HCT116 (cell line): ENCODE results near the gene ZNF625. TPM values are rescaled to one million over a fixed set of nuclear protein-coding genes. Genes with fewer than 3 reads are reported as not detected.

Source experiments
- ATAC-seq: fragments of 200-7000 bp; cut with Tn5 transposase; 2 replicates; pipeline ENCODE4 v1.9.1; 2020; ENCODE audit warnings: mild to moderate bottlenecking, moderate library complexity
- BruUV-seq: library from RNA; stranded (reverse); fragments of 400-500 nt; replicated peaks from 2 replicates; lab custom pipeline; 2021; lab: Mats Ljungman, UMichigan
- CTCF ChIA-PET: fragments of 300-600 bp; sonication (Branson Sonifier 250); formaldehyde crosslinking; loops from one replicate; lab custom pipeline; 2021; ENCODE audit warnings: antibody characterized with exemption; lab: Charles Lee
- POLR2A ChIA-PET: fragments of 300-600, 350-600 bp; sonication (Branson Sonifier 250); formaldehyde crosslinking; loops from one replicate; lab custom pipeline; 2021; ENCODE audit warnings: antibody characterized with exemption; lab: Charles Lee
- RAD21 ChIA-PET, 2 experiments: fragments of 300-600 bp; sonication (Branson Sonifier 250); formaldehyde crosslinking; loops; one replicate each; lab custom pipeline; 2023; ENCODE audit warnings: low total read pairs in 2 of 2; ENCODE audit not compliant: uncharacterized antibody in 2 of 2, unreplicated experiment in 2 of 2, low non-redundant PET in 1 of 2; lab: Charles Lee
- DNase-seq: peaks from one replicate; pipeline ENCODE4 v3.0.0-alpha.2; 2010; ENCODE audit warnings: low read depth, low spot score
- H2AFZ ChIP-seq: fragments of 200-600 bp; shearing (Covaris generic), sonication (generic); 2 replicates; pipeline ENCODE4 v1.6.1; 2017; ENCODE audit warnings: low read depth, mixed run types, mixed read lengths, antibody characterized with exemption, low read length; ENCODE audit not compliant: poor library complexity, severe bottlenecking
- H3K27ac ChIP-seq: 2 replicates; pipeline ENCODE4 v1.5.1; 2012; ENCODE audit warnings: low read depth, low read length
- H3K27me3 ChIP-seq: fragments of 200-600 bp; sonication (generic); 2 replicates; pipeline ENCODE4 v1.6.1; 2016; ENCODE audit warnings: mixed run types, low read length, mixed read lengths; ENCODE audit not compliant: insufficient read depth
- H3K36me3 ChIP-seq, 2 experiments: fragments of 200-500 bp in 1 of 2; fragments of 200-600 bp in 1 of 2; sonication (Bioruptor generic) in 1 of 2; sonication (generic) in 1 of 2; 2 replicates each; pipeline versions ENCODE4 v1.5.1 to v1.6.1; 2014 to 2016; ENCODE audit warnings: low read length in 2 of 2, inconsistent platforms in 1 of 2, mixed read lengths in 1 of 2, mixed run types in 1 of 2; ENCODE audit not compliant: insufficient read depth in 2 of 2, control insufficient read depth in 1 of 2
- H3K4me1 ChIP-seq, 2 experiments: fragments of 200-600 bp in 1 of 2; sonication (generic) in 1 of 2; 2 replicates each; pipeline versions ENCODE4 v1.5.1 to v1.6.1; 2012 to 2017; ENCODE audit warnings: low read length in 2 of 2, inconsistent platforms in 1 of 2, mild to moderate bottlenecking in 1 of 2, mixed read lengths in 1 of 2, mixed run types in 1 of 2, moderate library complexity in 1 of 2; ENCODE audit not compliant: insufficient read depth in 2 of 2, control insufficient read depth in 1 of 2
- H3K4me2 ChIP-seq: fragments of 200-600 bp; sonication (generic); 2 replicates; pipeline ENCODE4 v1.6.1; 2017; ENCODE audit warnings: mixed run types, low read length, mixed read lengths
- H3K4me3 ChIP-seq, 2 experiments: fragments of 200-600 bp in 1 of 2; sonication (generic) in 1 of 2; replicated peaks in 1 of 2; 2 replicates each; pipeline ENCODE4 v1.5.1; 2011 to 2016; ENCODE audit warnings: low read length in 2 of 2, control low read depth in 1 of 2, low read depth in 1 of 2, mild to moderate bottlenecking in 1 of 2, mixed read lengths in 1 of 2, mixed run types in 1 of 2
- H3K79me2 ChIP-seq: fragments of 200-600 bp; sonication (generic); 2 replicates; pipeline ENCODE4 v1.6.1; 2017; ENCODE audit warnings: mild to moderate bottlenecking, mixed run types, low read length, moderate library complexity, mixed read lengths; ENCODE audit not compliant: insufficient read depth
- H3K9ac ChIP-seq: fragments of 200-600 bp; sonication (generic); 2 replicates; pipeline ENCODE4 v1.6.1; 2016; ENCODE audit warnings: low read length, mixed read lengths
- H3K9me2 ChIP-seq: fragments of 200-600 bp; sonication (generic), shearing (Covaris generic); 2 replicates; pipeline ENCODE4 v1.6.1; 2017; ENCODE audit warnings: mixed run types, mild to moderate bottlenecking, moderate library complexity; ENCODE audit not compliant: insufficient read depth
- H3K9me3 ChIP-seq, 2 experiments: fragments of 200-500 bp in 1 of 2; fragments of 200-600 bp in 1 of 2; sonication (Bioruptor generic) in 1 of 2; sonication (generic) in 1 of 2; 2 replicates each; pipeline ENCODE4 v1.6.1; 2014 to 2017; ENCODE audit warnings: low read length in 2 of 2, mixed read lengths in 2 of 2, inconsistent platforms in 1 of 2, low read depth in 1 of 2, mild to moderate bottlenecking in 1 of 2, mixed run types in 1 of 2, moderate library complexity in 1 of 2; ENCODE audit not compliant: control insufficient read depth in 1 of 2, insufficient read depth in 1 of 2
- H4K20me1 ChIP-seq: fragments of 200-600 bp; sonication (generic), shearing (Covaris generic); 2 replicates; pipeline ENCODE4 v1.6.1; 2017; ENCODE audit warnings: mixed run types, mild to moderate bottlenecking, moderate library complexity; ENCODE audit not compliant: insufficient read depth
- CBX3 ChIP-seq: IDR thresholded peaks from 2 replicates; pipeline ENCODE4 v1.6.1; 2012; ENCODE audit warnings: low read depth
- CEBPB ChIP-seq: IDR thresholded peaks from 2 replicates; pipeline ENCODE4 v1.6.1; 2012; ENCODE audit warnings: low read depth
- CTCF ChIP-seq, 3 experiments: fragments of 200-600 bp in 1 of 3; sonication (generic) in 1 of 3; IDR thresholded peaks in 2 of 3; conservative IDR thresholded peaks in 1 of 3; 2 replicates each; pipeline ENCODE4 v1.5.1; 2012 to 2017; ENCODE audit warnings: low read depth in 2 of 3, low read length in 2 of 3, antibody characterized with exemption in 1 of 3, borderline replicate concordance in 1 of 3, control low read depth in 1 of 3, mild to moderate bottlenecking in 1 of 3, mixed read lengths in 1 of 3, mixed run types in 1 of 3, moderate library complexity in 1 of 3; ENCODE audit not compliant: insufficient read depth in 1 of 3
- EGR1 ChIP-seq: IDR thresholded peaks from 2 replicates; pipeline ENCODE4 v1.6.1; 2012; ENCODE audit warnings: low read depth
- EZH2phosphoT487 ChIP-seq: fragments of 200-600 bp; IDR thresholded peaks from 2 replicates; pipeline ENCODE4 v1.6.1; 2018; ENCODE audit warnings: antibody characterized with exemption, borderline replicate concordance
- FOSL1 ChIP-seq: IDR thresholded peaks from 2 replicates; pipeline ENCODE4 v1.6.1; 2012; ENCODE audit warnings: low read depth
- JUND ChIP-seq: IDR thresholded peaks from 2 replicates; pipeline ENCODE4 v1.6.1; 2012
- MAX ChIP-seq: IDR thresholded peaks from 2 replicates; pipeline ENCODE4 v1.6.1; 2012
- POLR2A ChIP-seq: IDR thresholded peaks from 2 replicates; pipeline ENCODE4 v1.7.0; 2011; ENCODE audit warnings: borderline replicate concordance; ENCODE audit not compliant: insufficient read depth, insufficient read length; ENCODE audit errors: extremely low read depth
- POLR2AphosphoS5 ChIP-seq: IDR thresholded peaks from 2 replicates; pipeline ENCODE4 v1.6.1; 2011; ENCODE audit warnings: mild to moderate bottlenecking, low read depth, low read length, moderate library complexity
- SIN3A ChIP-seq: IDR thresholded peaks from 2 replicates; pipeline ENCODE4 v1.6.1; 2012; ENCODE audit warnings: low read depth
- SP1 ChIP-seq: IDR thresholded peaks from 2 replicates; pipeline ENCODE4 v1.6.1; 2012; ENCODE audit warnings: low read depth
- SRF ChIP-seq: IDR thresholded peaks from 2 replicates; pipeline ENCODE4 v1.6.1; 2012; ENCODE audit warnings: low read depth
- ZFX ChIP-seq: fragments of 450-650 bp; IDR thresholded peaks from 2 replicates; pipeline ENCODE4 v1.6.1; 2017
- ZNF274 ChIP-seq: fragments of 200-500 bp; sonication (Bioruptor generic); IDR thresholded peaks from 2 replicates; pipeline ENCODE4 v1.6.1; 2014; ENCODE audit warnings: mild to moderate bottlenecking, low read depth, low read length, inconsistent platforms
- intact Hi-C: fragments of 100-400 bp; cut with micrococcal nuclease; formaldehyde crosslinking; loops from 2 replicates; pipeline ENCODE4 v1.10.0; 2022
- total RNA-seq: library from RNA; stranded (reverse); gene quantifications from one replicate; pipeline ENCODE4 v1.2.1, GENCODE V29; 2021; ENCODE audit not compliant: unreplicated experiment
- TF ChIP-seq, protein P1 (sequence below): IDR thresholded peaks from 2 replicates; pipeline ENCODE4 v1.6.1; 2012; ENCODE audit warnings: low read depth

The ZNF625 gene
- total RNA-seq, 1 experiment from 2014 or later, result not detected

GRCh38 chr19:12098040-12098439 is 58.5 kb downstream of the ZNF625 start:
- H3K9me2 ChIP-seq, result no peaks in the 10 kb centered on the region
- POLR2A ChIA-PET, result no interaction called here
- no peaks in the 10 kb centered on the region for H4K20me1 ChIP-seq
- H3K79me2 ChIP-seq, result no peaks in the 10 kb centered on the region
- H3K4me3 ChIP-seq, result no peak overlapping the region
- H3K4me2 ChIP-seq, result no peak overlapping the region
- no peak overlapping the region for H2AFZ ChIP-seq
- RAD21 ChIA-PET, result no interaction called here
- H3K27ac ChIP-seq, result no peak overlapping the region
- CTCF ChIA-PET, result no interaction called here
- ATAC-seq (no peak), DNase-seq (no peak)
- H3K27me3 ChIP-seq, result no peaks in the 10 kb centered on the region
- H3K36me3 ChIP-seq, result no peaks in the 10 kb centered on the region
- no peaks in the 10 kb centered on the region for H3K4me1 ChIP-seq
- intact Hi-C loops, result no loop called here
- BruUV-seq, result no TSS peak
- H3K9ac ChIP-seq, result no peak overlapping the region
- TF ChIP-seq CEBPB (no peak), FOSL1 (no peak), EZH2phosphoT487 (no peak), SIN3A (no peak), ZFX (no peak), EGR1 (no peak)
- H3K9me3 ChIP-seq, result peaks cover 0 to 3% of the 10 kb centered on the region in 2 experiments; a peak in 2 of 4 replicates

DNA sequence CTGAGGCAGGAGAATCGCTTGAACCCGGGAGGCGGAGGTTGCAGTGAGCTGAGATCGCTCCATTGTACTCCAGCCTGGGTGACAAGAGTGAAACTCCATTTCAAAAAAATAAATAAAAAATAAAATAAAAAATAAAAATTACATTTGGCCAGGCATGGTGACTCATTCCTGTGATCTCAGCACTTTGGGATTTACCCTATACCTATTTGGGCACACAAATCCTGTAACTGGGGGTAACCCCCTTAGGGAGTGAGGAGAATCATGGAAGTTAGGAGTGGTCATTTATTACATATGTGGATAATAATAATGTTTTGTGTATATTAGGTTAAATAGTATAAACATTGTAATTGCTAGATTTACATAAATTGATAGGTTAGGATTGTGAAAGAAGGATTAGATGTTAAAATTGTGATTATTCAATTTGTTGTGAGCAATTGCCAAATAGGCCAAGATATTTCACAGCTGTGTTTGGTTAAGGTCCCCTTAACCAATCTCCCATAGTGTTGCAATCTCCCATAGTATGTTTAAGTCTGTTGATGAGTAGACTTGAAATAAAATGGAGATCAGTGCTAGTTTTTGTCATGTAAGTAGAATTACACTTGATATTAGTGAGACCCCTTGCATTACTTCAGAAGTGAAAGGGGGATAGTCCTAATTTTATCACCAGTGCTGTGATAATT is 61.3 kb downstream of the ZNF625 start:
- Histone ChIP-seq H4K20me1 (no peaks in the 10 kb centered on the region), H3K9me3 (peaks cover 0 to 3% of the 10 kb centered on the region in 2 experiments; a peak in 2 of 4 replicates), H3K4me3 (no peak overlapping the region), H3K9ac (no peak overlapping the region), H3K27ac (no peak overlapping the region), H2AFZ (no peak overlapping the region), H3K9me2 (no peaks in the 10 kb centered on the region), H3K27me3 (no peaks in the 10 kb centered on the region), H3K79me2 (no peaks in the 10 kb centered on the region), H3K36me3 (no peaks in the 10 kb centered on the region), H3K4me1 (no peaks in the 10 kb centered on the region), H3K4me2 (no peak overlapping the region)
- POLR2A ChIA-PET, result no interaction called here
- RAD21 ChIA-PET, result no interaction called here
- CTCF ChIA-PET, result no interaction called here
- ATAC-seq (no peak), DNase-seq (no peak)
- intact Hi-C loops, result no loop called here
- no TSS peak for BruUV-seq
- TF ChIP-seq SIN3A (no peak), JUND (no peak), FOSL1 (no peak), CEBPB (no peak), EGR1 (no peak), POLR2A (no peak), SRF (no peak), POLR2AphosphoS5 (no peak), EZH2phosphoT487 (no peak), CBX3 (no peak), SP1 (no peak), MAX (no peak), ZNF274 (no peak), CTCF (IDR thresholded peaks at IDR 0.05 in 2 of 3, conservative IDR thresholded peaks at IDR 0.05 in 1 of 3; ENCODE audit: borderline replicate concordance in 1 of 3, insufficient read depth in 1 of 3, low read depth in 2 of 3, low read length in 2 of 3) (no peak)
- TF ChIP-seq, protein P1, sequence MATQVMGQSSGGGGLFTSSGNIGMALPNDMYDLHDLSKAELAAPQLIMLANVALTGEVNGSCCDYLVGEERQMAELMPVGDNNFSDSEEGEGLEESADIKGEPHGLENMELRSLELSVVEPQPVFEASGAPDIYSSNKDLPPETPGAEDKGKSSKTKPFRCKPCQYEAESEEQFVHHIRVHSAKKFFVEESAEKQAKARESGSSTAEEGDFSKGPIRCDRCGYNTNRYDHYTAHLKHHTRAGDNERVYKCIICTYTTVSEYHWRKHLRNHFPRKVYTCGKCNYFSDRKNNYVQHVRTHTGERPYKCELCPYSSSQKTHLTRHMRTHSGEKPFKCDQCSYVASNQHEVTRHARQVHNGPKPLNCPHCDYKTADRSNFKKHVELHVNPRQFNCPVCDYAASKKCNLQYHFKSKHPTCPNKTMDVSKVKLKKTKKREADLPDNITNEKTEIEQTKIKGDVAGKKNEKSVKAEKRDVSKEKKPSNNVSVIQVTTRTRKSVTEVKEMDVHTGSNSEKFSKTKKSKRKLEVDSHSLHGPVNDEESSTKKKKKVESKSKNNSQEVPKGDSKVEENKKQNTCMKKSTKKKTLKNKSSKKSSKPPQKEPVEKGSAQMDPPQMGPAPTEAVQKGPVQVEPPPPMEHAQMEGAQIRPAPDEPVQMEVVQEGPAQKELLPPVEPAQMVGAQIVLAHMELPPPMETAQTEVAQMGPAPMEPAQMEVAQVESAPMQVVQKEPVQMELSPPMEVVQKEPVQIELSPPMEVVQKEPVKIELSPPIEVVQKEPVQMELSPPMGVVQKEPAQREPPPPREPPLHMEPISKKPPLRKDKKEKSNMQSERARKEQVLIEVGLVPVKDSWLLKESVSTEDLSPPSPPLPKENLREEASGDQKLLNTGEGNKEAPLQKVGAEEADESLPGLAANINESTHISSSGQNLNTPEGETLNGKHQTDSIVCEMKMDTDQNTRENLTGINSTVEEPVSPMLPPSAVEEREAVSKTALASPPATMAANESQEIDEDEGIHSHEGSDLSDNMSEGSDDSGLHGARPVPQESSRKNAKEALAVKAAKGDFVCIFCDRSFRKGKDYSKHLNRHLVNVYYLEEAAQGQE, result no peak
